Sigmoid colon (tissue), 7 donors: ENCODE results near the gene ABCB8. TPM values are rescaled to one million over a fixed set of nuclear protein-coding genes. Genes with fewer than 3 reads are reported as not detected.
A peak's percentile ranks its signal among the peaks of the same experiment; 100 is the strongest.

Experiments used
- DNase-seq: peaks from one replicate; pipeline ENCODE4 v3.0.0-alpha.2; 2019
- H3K27ac ChIP-seq, 4 donors: fragments of 200-600 bp; sonication (generic); one replicate each; pipeline ENCODE4 v1.5.1; 2016 to 2019; ENCODE audit warnings: mild to moderate bottlenecking in 1 of 4
- H3K27me3 ChIP-seq, 3 donors: fragments of 200-600 bp; sonication (generic); one replicate each; pipeline ENCODE4 v1.5.1; 2019; ENCODE audit warnings: mild to moderate bottlenecking in 1 of 3
- H3K36me3 ChIP-seq, 4 donors: fragments of 200-600 bp; sonication (generic); one replicate each; pipeline ENCODE4 v1.5.1; 2016 to 2019
- H3K4me1 ChIP-seq, 4 donors: fragments of 200-600 bp; sonication (generic); one replicate each; pipeline ENCODE4 v1.5.1; 2017 to 2019
- H3K4me3 ChIP-seq, 4 donors: fragments of 200-600 bp; sonication (generic); one replicate each; pipeline ENCODE4 v1.5.1; 2017 to 2019; ENCODE audit warnings: mild to moderate bottlenecking in 2 of 4, moderate library complexity in 1 of 4
- H3K9me3 ChIP-seq, 4 donors: fragments of 200-600 bp in 3 of 4; sonication (generic) in 3 of 4; one replicate each; pipeline versions ENCODE4 v1.5.1 to v1.6.1; 2013 to 2019
- EP300 ChIP-seq, 4 donors: sonication (generic); formaldehyde crosslinking; IDR thresholded peaks; one replicate each; pipeline ENCODE4 v1.6.1; 2017; ENCODE audit warnings: antibody characterized with exemption in 4 of 4
- POLR2A ChIP-seq, 2 donors: fragments of 450-650 bp; IDR thresholded peaks; one replicate each; pipeline ENCODE4 v1.6.1; 2016; ENCODE audit warnings: antibody characterized with exemption in 2 of 2, mild to moderate bottlenecking in 2 of 2, moderate library complexity in 2 of 2
- POLR2AphosphoS5 ChIP-seq, 4 donors: sonication (generic); formaldehyde crosslinking; IDR thresholded peaks; one replicate each; pipeline ENCODE4 v1.6.1; 2017; ENCODE audit warnings: antibody characterized with exemption in 4 of 4
- WGBS, 2 donors: extraction: QIAGEN DNeasy Blood & Tissue Kit; methylation state at CpG; one replicate each; pipeline ENCODE4 v1.1.7; 2013; 5-methylcytosine and 5-hydroxymethylcytosine counted together
- intact Hi-C: fragments of 100-400 bp; cut with DNase I; formaldehyde crosslinking; loops from one replicate; pipeline ENCODE4 v1.15.1; 2023
- polyA plus RNA-seq, 3 donors: library from polyadenylated mRNA; stranded (reverse); fragments of 200-250 nt; gene quantifications; one replicate each; pipeline ENCODE4 v1.2.3, GENCODE V29; 2013
- total RNA-seq, 4 donors: library from RNA; depleted of rRNA; stranded (reverse); fragments of >200 nt; gene quantifications; one replicate each; pipeline ENCODE4 v1.1.0, GENCODE V29; 2016
- TF ChIP-seq, protein P1 (sequence below), 4 experiments: fragments of 450-650 bp in 3 of 4; fragments of 200-600 bp in 1 of 4; IDR thresholded peaks; one replicate each; pipeline ENCODE4 v1.5.1; 2016 to 2019; ENCODE audit warnings: antibody characterized with exemption in 4 of 4, mild to moderate bottlenecking in 3 of 4, moderate library complexity in 2 of 4
- donor health status: healthy with polysubstance abuse.
- donor health status: Bipolar disorder and iron deficiency.
- donor health status: healthy.

The ABCB8 gene
- total and polyA plus RNA-seq, 7 donors: 3.0 to 32.8 (median 18.3) TPM

DNA sequence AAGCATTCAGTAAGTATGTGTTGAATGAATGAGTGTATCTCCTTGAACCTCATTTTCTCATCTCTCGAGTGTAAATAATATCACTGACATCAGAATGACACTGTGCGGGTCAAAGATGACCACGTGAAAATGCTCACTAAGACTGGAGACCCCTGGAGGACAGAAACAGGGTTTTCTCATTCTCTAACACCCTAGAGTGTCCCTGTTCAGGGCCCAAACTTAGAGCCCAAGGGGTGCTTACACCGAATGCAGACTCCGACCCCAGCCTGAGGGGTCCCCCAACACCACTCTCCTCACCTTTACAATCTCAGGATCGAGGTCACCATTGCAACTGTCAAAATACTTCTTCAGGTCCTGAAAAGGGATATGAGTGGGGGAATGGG, 28.0 kb downstream of the ABCB8 start:
- no peak for DNase-seq
- no peak overlapping the region for H3K4me3 ChIP-seq
- TF ChIP-seq, protein P1, sequence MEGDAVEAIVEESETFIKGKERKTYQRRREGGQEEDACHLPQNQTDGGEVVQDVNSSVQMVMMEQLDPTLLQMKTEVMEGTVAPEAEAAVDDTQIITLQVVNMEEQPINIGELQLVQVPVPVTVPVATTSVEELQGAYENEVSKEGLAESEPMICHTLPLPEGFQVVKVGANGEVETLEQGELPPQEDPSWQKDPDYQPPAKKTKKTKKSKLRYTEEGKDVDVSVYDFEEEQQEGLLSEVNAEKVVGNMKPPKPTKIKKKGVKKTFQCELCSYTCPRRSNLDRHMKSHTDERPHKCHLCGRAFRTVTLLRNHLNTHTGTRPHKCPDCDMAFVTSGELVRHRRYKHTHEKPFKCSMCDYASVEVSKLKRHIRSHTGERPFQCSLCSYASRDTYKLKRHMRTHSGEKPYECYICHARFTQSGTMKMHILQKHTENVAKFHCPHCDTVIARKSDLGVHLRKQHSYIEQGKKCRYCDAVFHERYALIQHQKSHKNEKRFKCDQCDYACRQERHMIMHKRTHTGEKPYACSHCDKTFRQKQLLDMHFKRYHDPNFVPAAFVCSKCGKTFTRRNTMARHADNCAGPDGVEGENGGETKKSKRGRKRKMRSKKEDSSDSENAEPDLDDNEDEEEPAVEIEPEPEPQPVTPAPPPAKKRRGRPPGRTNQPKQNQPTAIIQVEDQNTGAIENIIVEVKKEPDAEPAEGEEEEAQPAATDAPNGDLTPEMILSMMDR (IDR thresholded peaks at IDR 0.05): no peak
- TF ChIP-seq POLR2AphosphoS5 (IDR thresholded peaks at IDR 0.05) (no peak), EP300 (IDR thresholded peaks at IDR 0.05) (no peak), POLR2A (IDR thresholded peaks at IDR 0.05) (no peak)
- WGBS, 2 donors: 87 to 91% methylated on average over 6 of the region's 6 CpGs
- intact Hi-C loops: no loop called here
- no peak overlapping the region for H3K27ac ChIP-seq
- no peaks in the 10 kb centered on the region for H3K9me3 ChIP-seq
- no peaks in the 10 kb centered on the region for H3K27me3 ChIP-seq
- H3K36me3 ChIP-seq: peaks cover 0 to 10% (median 0%) of the 10 kb centered on the region in 4 donors
- peaks cover 0 to 43% (median 33%) of the 10 kb centered on the region in 4 donors for H3K4me1 ChIP-seq

DNA sequence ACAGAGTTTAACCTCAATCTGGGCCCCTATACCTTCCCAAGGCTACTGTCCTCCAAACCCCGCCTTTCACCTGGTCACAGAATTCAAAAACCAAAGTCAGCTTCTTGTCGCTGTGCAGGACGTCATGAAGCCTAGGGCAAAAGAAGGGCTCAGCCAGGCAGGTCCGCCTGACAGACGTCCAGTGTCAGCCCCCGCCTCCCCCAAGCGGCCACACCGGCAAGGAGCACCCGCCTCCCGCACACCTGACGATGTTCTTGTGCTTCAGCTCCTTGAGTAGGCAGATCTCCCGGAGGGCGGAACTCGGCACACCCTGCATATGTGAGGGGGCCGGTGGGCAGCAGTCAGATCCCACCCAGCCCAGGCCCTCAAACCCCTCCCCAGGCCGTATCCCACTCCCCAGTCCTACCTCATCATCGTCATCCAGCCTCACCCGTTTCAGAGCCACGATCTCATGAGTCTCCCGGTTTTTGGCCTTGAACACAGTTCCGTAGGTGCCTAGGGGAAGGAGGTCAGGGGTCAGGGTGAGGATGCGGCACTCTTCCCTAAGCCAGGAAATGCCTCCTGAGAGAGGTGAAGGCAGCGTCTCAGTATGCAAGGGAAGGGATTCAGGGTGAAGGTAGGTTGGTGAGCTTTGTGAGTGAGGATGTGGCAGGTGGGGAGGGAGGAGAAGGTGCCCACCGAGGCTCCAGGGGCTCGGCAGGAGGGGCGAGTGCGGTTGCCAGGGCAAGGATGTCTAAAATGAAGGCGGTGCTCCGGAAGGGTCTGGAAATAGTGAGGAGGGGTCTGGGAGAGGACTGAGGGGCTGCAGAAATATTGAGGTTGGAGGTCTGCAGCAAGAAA, 28.6 kb downstream of the ABCB8 start:
- Histone ChIP-seq H3K4me1 (peaks cover 0 to 43% (median 36%) of the 10 kb centered on the region in 4 donors), H3K27ac (peak overlapping the region in 3 of 4 donors; percentile 86 to 96 (median 93)), H3K27me3 (no peaks in the 10 kb centered on the region), H3K9me3 (no peaks in the 10 kb centered on the region), H3K4me3 (peak overlapping the region; percentile 50 to 91 (median 60)), H3K36me3 (peaks cover 0 to 10% (median 0%) of the 10 kb centered on the region in 4 donors)
- 22 to 47% methylated on average over 29 of the region's 29 CpGs for WGBS, 2 donors
- intact Hi-C loops: no loop called here
- TF ChIP-seq, protein P1 (IDR thresholded peaks at IDR 0.05): no peak
- TF ChIP-seq POLR2AphosphoS5 (IDR thresholded peaks at IDR 0.05): no peak
- TF ChIP-seq EP300 (IDR thresholded peaks at IDR 0.05): no peak
- no peak for TF ChIP-seq POLR2A (IDR thresholded peaks at IDR 0.05)
- DNase-seq: no peak

- Histone ChIP-seq H3K36me3 (peaks cover 0 to 10% (median 0%) of the 10 kb centered on the region in 4 donors), H3K27me3 (no peaks in the 10 kb centered on the region), H3K4me1 (peaks cover 0 to 49% (median 43%) of the 10 kb centered on the region in 4 donors), H3K9me3 (no peaks in the 10 kb centered on the region), H3K27ac (peak within 1 kb of the TSS; percentile 86 to 96 (median 93)), H3K4me3 (peak within 1 kb of the TSS; percentile 68 to 91 (median 78))
- TF ChIP-seq EP300 (IDR thresholded peaks at IDR 0.05): no peak
- TF ChIP-seq, protein P1 (IDR thresholded peaks at IDR 0.05): peak in 1 of 4 experiments; percentile 5
- intact Hi-C loops: no loop called here
- peak; percentile 76 for DNase-seq
- WGBS, 2 donors: 0% methylated on average over 30 of the region's 30 CpGs
Observed at GRCh38 chr7:151057506-151057988, 29.3 kb downstream of the ABCB8 start, which contains the start of gene CDK5. Gene CDK5 (minus strand): TSS chr7:151057897. CDS start chr7:151057848, 49 bp downstream.

- DNase-seq: peak; percentile 100
- peaks cover 0 to 10% (median 0%) of the 10 kb centered on the region in 4 donors for H3K36me3 ChIP-seq
- H3K4me3 ChIP-seq: peak overlapping the region; percentile 68 to 91 (median 78)
- H3K4me1 ChIP-seq: peaks cover 0 to 56% (median 49%) of the 10 kb centered on the region in 4 donors
- intact Hi-C loops: loop anchor here (2.0 kb wide), 2 partner anchors 29 to 53 kb away; partner anchors contain the start of gene ABCB8
- TF ChIP-seq EP300 (IDR thresholded peaks at IDR 0.05): peak in 2 of 4 donors; percentile 7 to 33
- TF ChIP-seq POLR2A (IDR thresholded peaks at IDR 0.05): peak; percentile 58 to 60
- peak; percentile 72 to 96 (median 78) for TF ChIP-seq POLR2AphosphoS5 (IDR thresholded peaks at IDR 0.05)
- TF ChIP-seq, protein P1 (IDR thresholded peaks at IDR 0.05): no peak
- WGBS, 2 donors: 1% methylated on average over 46 of the region's 46 CpGs
- H3K9me3 ChIP-seq: no peaks in the 10 kb centered on the region
- no peaks in the 10 kb centered on the region for H3K27me3 ChIP-seq
- H3K27ac ChIP-seq: peak overlapping the region; percentile 86 to 96 (median 93)
Observed at GRCh38 chr7:151057989-151058780, 29.9 kb downstream of the ABCB8 start.
